ENCODE measurements around the gene PTPRN2.

DNA sequence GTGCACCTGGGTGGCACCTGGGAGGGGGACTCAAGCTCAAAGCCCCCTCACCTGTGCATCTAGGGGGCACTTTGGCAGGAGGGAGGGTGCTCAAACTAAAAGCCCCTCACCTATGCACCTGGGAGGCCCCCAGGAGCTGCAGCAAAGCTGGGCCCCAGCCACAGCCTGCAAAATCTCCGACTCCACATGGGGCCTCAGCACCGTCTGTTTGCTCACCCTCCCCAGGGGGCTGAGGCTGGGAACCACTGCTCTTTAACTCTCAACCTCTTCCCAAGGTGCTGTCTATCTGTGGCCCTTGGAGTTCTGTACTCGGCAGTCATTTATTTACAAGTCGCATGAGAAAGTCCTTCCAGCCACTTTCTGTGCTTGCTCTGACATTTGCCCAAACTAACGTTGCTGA lies 792.4 kb downstream of the PTPRN2 start:
- no peak for TF ChIP-seq EGR1 (IDR thresholded peaks at IDR 0.05; ENCODE audit: low read depth)
- TF ChIP-seq, protein P1, sequence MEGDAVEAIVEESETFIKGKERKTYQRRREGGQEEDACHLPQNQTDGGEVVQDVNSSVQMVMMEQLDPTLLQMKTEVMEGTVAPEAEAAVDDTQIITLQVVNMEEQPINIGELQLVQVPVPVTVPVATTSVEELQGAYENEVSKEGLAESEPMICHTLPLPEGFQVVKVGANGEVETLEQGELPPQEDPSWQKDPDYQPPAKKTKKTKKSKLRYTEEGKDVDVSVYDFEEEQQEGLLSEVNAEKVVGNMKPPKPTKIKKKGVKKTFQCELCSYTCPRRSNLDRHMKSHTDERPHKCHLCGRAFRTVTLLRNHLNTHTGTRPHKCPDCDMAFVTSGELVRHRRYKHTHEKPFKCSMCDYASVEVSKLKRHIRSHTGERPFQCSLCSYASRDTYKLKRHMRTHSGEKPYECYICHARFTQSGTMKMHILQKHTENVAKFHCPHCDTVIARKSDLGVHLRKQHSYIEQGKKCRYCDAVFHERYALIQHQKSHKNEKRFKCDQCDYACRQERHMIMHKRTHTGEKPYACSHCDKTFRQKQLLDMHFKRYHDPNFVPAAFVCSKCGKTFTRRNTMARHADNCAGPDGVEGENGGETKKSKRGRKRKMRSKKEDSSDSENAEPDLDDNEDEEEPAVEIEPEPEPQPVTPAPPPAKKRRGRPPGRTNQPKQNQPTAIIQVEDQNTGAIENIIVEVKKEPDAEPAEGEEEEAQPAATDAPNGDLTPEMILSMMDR (IDR thresholded peaks at IDR 0.05 in 2 of 3, conservative IDR thresholded peaks at IDR 0.05 in 1 of 3; ENCODE audit: borderline replicate concordance in 1 of 3, insufficient read depth in 1 of 3, low read depth in 2 of 3, low read length in 2 of 3), result no peak
- TF ChIP-seq, protein P2, sequence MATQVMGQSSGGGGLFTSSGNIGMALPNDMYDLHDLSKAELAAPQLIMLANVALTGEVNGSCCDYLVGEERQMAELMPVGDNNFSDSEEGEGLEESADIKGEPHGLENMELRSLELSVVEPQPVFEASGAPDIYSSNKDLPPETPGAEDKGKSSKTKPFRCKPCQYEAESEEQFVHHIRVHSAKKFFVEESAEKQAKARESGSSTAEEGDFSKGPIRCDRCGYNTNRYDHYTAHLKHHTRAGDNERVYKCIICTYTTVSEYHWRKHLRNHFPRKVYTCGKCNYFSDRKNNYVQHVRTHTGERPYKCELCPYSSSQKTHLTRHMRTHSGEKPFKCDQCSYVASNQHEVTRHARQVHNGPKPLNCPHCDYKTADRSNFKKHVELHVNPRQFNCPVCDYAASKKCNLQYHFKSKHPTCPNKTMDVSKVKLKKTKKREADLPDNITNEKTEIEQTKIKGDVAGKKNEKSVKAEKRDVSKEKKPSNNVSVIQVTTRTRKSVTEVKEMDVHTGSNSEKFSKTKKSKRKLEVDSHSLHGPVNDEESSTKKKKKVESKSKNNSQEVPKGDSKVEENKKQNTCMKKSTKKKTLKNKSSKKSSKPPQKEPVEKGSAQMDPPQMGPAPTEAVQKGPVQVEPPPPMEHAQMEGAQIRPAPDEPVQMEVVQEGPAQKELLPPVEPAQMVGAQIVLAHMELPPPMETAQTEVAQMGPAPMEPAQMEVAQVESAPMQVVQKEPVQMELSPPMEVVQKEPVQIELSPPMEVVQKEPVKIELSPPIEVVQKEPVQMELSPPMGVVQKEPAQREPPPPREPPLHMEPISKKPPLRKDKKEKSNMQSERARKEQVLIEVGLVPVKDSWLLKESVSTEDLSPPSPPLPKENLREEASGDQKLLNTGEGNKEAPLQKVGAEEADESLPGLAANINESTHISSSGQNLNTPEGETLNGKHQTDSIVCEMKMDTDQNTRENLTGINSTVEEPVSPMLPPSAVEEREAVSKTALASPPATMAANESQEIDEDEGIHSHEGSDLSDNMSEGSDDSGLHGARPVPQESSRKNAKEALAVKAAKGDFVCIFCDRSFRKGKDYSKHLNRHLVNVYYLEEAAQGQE (IDR thresholded peaks at IDR 0.05; ENCODE audit: low read depth), result no peak
- TF ChIP-seq POLR2A (IDR thresholded peaks at IDR 0.05; ENCODE audit: borderline replicate concordance, extremely low read depth, insufficient read depth, insufficient read length), result no peak
- TF ChIP-seq EZH2 (IDR thresholded peaks at IDR 0.05), result no peak
- TF ChIP-seq ZFX (IDR thresholded peaks at IDR 0.05), result no peak
- TF ChIP-seq, protein P3, sequence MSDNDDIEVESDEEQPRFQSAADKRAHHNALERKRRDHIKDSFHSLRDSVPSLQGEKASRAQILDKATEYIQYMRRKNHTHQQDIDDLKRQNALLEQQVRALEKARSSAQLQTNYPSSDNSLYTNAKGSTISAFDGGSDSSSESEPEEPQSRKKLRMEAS (IDR thresholded peaks at IDR 0.05), result no peak
- TF ChIP-seq, protein P4, sequence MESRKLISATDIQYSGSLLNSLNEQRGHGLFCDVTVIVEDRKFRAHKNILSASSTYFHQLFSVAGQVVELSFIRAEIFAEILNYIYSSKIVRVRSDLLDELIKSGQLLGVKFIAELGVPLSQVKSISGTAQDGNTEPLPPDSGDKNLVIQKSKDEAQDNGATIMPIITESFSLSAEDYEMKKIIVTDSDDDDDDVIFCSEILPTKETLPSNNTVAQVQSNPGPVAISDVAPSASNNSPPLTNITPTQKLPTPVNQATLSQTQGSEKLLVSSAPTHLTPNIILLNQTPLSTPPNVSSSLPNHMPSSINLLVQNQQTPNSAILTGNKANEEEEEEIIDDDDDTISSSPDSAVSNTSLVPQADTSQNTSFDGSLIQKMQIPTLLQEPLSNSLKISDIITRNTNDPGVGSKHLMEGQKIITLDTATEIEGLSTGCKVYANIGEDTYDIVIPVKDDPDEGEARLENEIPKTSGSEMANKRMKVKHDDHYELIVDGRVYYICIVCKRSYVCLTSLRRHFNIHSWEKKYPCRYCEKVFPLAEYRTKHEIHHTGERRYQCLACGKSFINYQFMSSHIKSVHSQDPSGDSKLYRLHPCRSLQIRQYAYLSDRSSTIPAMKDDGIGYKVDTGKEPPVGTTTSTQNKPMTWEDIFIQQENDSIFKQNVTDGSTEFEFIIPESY (IDR thresholded peaks at IDR 0.05; ENCODE audit: extremely low read depth, insufficient replicate concordance, low read length), result no peak
- no peak for TF ChIP-seq SP1 (IDR thresholded peaks at IDR 0.05; ENCODE audit: low read depth)
- TF ChIP-seq TCF7L2 (IDR thresholded peaks at IDR 0.05; ENCODE audit: borderline replicate concordance, extremely low read depth, insufficient read depth, insufficient read length), result no peak
- no peak for TF ChIP-seq EZH2phosphoT487 (IDR thresholded peaks at IDR 0.05; ENCODE audit: borderline replicate concordance)
